NCI-H345 (cell line): ENCODE data around the gene SERPINA5.

Experiments used
- DNase-seq: peaks from one replicate; lab custom pipeline; 2025; lab: John Stamatoyannopoulos, UW

The SERPINA5 gene

DNA sequence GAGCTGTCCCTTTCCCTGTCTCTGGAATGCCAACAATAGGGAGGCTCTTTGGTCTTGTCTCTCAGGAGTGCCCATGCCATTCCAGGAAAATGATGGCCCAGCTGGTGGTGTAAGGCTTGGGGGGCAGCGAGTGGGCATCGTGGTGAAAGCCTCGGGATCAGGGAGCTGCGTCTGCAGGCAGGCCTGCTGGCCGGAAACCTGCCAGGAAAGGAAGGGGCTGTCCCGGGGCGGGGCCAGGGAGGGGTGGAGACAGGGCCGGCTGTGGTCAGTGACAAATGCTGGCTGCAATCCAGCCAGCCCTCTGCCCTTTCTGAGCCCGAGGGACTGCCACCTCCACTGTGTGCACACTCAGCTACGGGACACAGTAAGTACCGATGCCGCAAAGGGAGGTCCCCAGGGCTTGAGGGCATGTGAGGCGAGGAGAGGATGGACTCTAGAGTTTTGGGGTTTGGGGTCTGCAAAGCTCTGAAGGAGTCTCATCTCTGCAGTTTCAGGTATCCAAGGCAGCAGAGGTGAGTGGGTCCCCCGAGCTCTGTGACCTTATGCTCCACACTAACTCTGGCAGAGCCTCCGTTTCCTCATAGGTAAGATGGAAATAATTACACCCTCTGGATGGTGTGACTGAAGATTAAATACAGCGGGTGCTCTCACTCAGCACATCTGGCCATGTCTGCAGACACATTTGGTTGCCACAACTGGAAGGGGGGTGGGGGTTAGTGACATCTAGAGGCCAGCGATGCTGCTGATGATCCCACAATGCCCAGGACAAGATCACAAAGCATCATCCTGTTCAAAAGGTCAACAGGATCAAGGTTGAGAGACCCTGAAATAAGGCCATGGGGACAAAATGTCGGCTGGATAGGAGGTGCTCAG, at the start of gene SERPINA5:
Gene SERPINA5 (plus strand): TSS at position 300 of the 873 bp plus-strand sequence. CDS start 5,937 bp downstream, outside the sequence.
- DNase-seq = no peak

DNA sequence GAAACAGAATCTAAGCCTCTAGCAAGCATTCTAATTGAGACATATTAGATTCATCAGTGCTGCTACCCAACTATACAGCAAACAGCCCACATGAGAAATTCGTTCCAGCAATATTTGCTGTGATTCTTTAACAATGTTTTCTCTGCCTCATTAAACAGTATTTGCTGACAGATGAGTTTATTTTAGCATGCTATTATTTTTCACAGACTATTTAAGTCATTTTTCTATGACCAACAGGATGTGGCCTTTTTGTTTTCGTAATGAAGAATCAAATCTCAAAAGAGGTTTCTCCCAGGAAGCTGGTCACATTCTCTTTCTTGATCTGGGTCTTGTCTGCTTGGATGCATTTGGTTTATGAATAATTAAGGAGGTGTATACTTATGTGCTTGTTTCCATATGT, 48.8 kb upstream of the SERPINA5 start:
- no peak for DNase-seq

- no peak for DNase-seq
Measured at GRCh38 chr14:94535506-94535905, 45.7 kb upstream of the SERPINA5 start.

- DNase-seq = no peak
Measured at GRCh38 chr14:94536836-94537235, 44.4 kb upstream of the SERPINA5 start.

DNA sequence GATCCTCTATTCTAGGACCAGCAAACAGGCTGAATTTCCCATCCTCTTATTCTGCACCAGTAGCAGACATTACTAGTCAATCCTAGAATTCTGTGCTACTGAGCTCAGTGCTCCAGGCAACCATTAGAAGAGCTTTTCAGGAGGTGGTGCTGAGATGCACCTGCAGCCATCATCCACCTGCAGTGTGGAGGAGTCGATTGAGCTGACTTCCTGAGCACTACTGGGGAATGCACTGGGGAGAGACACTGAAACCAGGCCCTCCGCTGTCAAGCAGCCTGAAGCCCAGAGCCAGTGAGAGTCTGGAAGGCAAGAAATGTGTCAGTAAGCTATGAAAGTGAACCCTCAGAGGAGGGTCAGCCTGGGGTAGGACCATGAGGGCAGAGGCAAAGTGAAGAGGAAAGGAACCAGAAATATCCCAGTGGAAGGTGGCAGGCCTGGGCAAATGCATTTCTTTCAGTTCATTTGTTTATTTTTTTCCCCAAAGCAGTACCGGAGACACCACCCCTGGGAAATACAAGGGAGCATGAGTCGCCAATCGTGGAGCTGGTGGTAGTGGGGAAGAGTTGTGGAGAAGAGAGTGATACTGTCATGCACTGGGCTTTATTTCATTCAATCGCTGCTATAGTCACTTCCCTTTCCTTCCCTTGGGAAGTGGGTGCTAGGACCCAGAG, 43.0 kb upstream of the SERPINA5 start:
- no peak for DNase-seq

GRCh38 chr14:94539181-94539580, 42.0 kb upstream of the SERPINA5 start:
- DNase-seq = no peak

GRCh38 chr14:94540031-94540794, 41.0 kb upstream of the SERPINA5 start:
- DNase-seq = no peak

- no peak for DNase-seq
Measured at GRCh38 chr14:94541234-94541975, 39.8 kb upstream of the SERPINA5 start.

- no peak for DNase-seq
Measured at GRCh38 chr14:94542111-94542810, 39.0 kb upstream of the SERPINA5 start.

DNA sequence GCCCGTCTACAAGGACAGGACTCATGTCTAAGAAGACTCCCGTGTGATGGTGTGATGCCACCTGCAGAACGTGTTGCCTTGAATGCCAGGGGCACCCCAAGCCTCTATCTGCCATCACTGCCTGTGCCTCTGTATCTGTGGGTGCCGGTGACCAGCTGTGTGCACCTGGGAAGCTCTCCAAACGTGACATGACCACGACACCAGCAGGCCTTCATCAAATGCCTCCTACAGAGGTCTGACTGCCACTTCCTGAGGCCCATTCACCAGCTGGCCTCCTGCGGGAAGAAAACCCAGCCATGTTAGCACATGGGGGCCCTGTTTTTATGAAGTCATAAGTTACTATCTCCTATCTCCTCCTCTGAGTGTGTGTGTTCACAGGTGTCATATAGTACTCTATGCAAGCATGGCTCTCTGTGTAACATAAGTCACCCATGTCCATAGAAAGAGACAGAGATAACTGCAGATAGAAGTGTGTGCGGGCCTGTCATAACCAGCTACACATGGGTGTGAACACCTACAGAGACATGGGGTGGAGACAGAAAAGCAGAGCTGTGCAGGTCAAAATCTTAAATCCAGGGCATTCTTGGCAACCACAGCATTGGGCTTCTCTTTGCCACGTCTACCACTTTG, 38.3 kb upstream of the SERPINA5 start:
- no peak for DNase-seq

- no peak for DNase-seq
Measured at GRCh38 chr14:94543449-94544124, 37.6 kb upstream of the SERPINA5 start.

GRCh38 chr14:94544726-94545125, 36.5 kb upstream of the SERPINA5 start:
- no peak for DNase-seq

DNA sequence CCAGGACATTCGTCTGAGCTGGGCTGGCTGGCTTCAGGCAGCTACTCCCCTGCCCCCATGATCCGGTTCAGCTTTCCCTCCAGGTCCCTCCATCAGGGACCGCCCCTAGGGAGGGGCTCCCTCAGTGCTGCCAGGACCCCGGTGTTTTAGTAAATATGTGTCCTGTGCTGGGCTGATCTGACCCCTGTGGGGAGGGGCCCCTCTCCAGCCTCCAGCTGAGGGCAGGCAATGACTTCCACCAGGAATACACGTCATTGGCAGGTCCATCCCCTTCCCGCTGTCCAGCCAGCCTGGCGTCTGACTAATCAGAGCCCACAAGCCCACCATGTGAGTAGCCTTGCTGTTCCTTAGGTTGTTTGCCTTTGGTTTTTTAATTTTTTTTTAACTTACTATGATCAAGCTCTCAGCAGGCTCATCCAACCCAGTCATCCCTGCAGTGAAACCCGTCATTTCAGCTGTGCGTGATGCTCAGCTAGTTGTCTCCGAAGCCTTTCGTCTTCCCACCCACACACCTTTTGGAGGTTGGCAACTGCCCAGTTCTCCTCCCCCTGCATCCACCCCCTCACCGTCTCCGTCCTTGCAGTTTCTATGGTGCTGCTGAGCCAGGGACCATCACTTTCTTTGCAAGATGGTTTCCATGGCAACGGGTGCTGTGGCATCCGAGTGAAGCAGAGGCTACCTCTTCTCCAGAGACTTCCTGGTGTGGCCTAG, 35.9 kb upstream of the SERPINA5 start:
- DNase-seq = no peak

DNA sequence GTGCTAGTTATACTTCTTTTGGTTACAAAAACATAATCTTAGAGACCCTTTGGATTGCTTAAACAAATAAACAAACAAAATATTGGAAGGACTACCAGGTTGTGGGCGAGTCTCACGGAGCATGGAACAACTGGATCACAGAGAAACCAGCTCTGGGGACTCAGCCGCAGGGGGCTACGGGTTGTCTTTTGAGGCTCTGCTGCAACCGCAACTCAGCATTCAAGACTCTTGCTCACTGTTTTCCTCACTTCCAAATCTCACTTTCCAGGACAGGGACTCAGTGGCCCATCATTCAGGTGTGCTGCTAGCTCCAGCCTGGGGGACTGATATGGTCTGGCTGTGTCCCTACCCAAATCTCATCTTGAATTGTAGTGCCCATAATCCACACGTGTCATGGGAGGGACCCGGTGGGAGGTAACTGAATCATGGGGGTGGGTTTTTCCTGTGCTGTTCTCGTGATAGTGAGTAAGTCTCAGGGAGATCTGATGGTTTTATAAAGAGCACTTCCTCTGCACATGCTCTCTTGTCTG, 34.0 kb upstream of the SERPINA5 start:
- no peak for DNase-seq

DNA sequence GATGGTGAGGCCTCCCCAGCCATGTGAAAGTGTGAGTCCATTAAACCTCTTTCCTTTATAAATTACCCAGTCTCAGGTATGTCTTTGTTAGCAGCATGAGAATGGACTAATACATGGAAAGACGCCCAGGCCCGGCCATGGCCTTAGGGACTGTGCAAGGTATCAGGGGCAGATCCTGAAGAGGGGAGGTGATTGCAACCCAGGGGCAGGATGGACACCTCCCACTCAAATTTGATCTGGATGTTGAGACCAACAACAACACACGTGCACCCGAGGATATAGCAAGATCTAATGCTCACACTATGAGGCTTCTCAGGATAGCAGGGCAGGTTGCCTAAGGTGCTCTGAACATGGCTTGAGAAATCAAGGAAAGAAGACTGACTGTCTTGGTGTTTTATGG, 33.5 kb upstream of the SERPINA5 start:
- DNase-seq = no peak

DNA sequence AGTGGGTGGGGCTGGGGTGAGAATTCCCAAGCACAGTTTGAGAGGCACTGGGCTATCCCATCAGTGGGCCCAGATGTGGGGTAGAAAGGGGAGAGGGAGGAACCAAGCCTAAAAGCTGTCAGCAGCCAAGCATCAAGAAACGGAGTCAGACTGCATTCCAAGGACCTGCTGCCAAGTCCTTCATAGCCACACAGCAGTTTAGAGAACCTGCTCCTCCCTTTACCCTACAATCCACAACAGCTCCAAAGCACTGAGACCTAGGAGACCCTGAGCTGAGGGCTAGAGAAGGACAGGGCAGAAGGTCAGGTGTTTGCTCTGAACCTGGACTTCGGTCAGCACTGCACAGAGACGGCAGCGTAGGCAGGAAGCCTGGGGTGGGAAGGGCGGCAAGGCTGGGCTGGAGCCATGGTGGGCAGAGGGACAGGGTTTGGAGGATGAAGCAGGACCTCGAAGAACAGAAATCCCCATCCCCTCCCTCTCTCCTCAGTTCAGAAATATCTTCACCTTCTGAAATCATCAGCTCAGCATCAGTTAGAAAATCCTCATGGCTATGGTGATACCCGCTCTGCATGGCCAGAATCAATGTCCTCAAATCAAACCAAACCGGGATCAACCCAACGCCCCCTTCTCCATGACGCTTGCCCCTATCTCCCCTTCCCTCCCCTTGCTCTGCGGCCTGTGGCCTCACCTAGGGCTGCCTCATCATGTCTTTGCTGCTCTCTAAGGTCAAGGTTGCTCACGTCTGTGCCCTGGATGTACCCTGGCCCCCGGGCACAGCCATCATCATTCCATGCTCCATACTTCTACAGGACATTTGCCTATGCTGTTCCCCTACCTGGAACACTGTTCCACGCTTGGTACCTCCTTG, 32.9 kb upstream of the SERPINA5 start:
- no peak for DNase-seq

GRCh38 chr14:94548999-94549985, 31.9 kb upstream of the SERPINA5 start:
- DNase-seq = peak; percentile 65
